Spleen (tissue), 11 donors: ENCODE results near the gene MYO3B. TPM values are rescaled to one million over a fixed set of nuclear protein-coding genes. Genes with fewer than 3 reads are reported as not detected.

Source experiments
- DNase-seq: peaks from one replicate; pipeline ENCODE4 v3.0.0-alpha.2; 2020
- H3K27ac ChIP-seq, 8 donors: fragments of 200-600 bp; sonication (generic) in 7 of 8; 1 replicate in 4 of 8; 2 replicates in 4 of 8; pipeline versions ENCODE4 v1.5.0 to v1.8.0; 2016 to 2021; ENCODE audit warnings: inconsistent platforms in 4 of 8, mild to moderate bottlenecking in 4 of 8, moderate library complexity in 1 of 8
- H3K27me3 ChIP-seq, 7 donors: fragments of 200-600 bp; sonication (generic) in 6 of 7; replicated peaks in 1 of 7; 1 replicate in 4 of 7; 2 replicates in 3 of 7; pipeline versions ENCODE4 v1.5.0 to v1.8.0; 2016 to 2021; ENCODE audit warnings: inconsistent platforms in 3 of 7, mild to moderate bottlenecking in 1 of 7
- H3K36me3 ChIP-seq, 6 donors: fragments of 200-600 bp; sonication (generic) in 5 of 6; 1 replicate in 4 of 6; 2 replicates in 2 of 6; pipeline versions ENCODE4 v1.5.0 to v1.8.0; 2016 to 2021; ENCODE audit warnings: inconsistent platforms in 2 of 6
- H3K4me1 ChIP-seq, 6 donors: fragments of 200-600 bp; sonication (generic) in 5 of 6; 1 replicate in 3 of 6; 2 replicates in 3 of 6; pipeline versions ENCODE4 v1.5.0 to v1.8.0; 2016 to 2021; ENCODE audit warnings: inconsistent platforms in 3 of 6
- H3K4me3 ChIP-seq, 8 donors: fragments of 200-600 bp; sonication (generic) in 7 of 8; 1 replicate in 4 of 8; 2 replicates in 4 of 8; pipeline versions ENCODE4 v1.5.0 to v1.8.0; 2016 to 2021; ENCODE audit warnings: inconsistent platforms in 4 of 8, mild to moderate bottlenecking in 4 of 8, moderate library complexity in 2 of 8
- H3K9me3 ChIP-seq, 8 donors: fragments of 200-600 bp; sonication (generic) in 7 of 8; 1 replicate in 4 of 8; 2 replicates in 4 of 8; pipeline versions ENCODE4 v1.5.0 to v1.8.0; 2016 to 2021; ENCODE audit warnings: inconsistent platforms in 4 of 8
- POLR2A ChIP-seq, 3 donors: fragments of 450-650 bp; IDR thresholded peaks; one replicate each; pipeline ENCODE4 v1.5.1; 2017; ENCODE audit warnings: antibody characterized with exemption in 3 of 3, mild to moderate bottlenecking in 1 of 3
- POLR2AphosphoS5 ChIP-seq, 3 donors: sonication (generic); formaldehyde crosslinking; IDR thresholded peaks; one replicate each; pipeline ENCODE4 v1.5.1; 2017; ENCODE audit warnings: antibody characterized with exemption in 3 of 3
- WGBS, 5 donors: extraction: QIAGEN DNeasy Blood & Tissue Kit in 3 of 5; methylation state at CpG; one replicate each; pipeline versions ENCODE4 v1.1.5 to v1.1.7; 2013 to 2018; 5-methylcytosine and 5-hydroxymethylcytosine counted together
- intact Hi-C: fragments of 100-400 bp; cut with DNase I; formaldehyde crosslinking; loops from one replicate; pipeline ENCODE4 v1.15.0; 2023; ENCODE audit warnings: low total_unique reads
- polyA plus RNA-seq, 3 donors: library from polyadenylated mRNA; stranded (reverse); fragments of 200-250 nt; gene quantifications; one replicate each; pipeline ENCODE4 v1.2.1, GENCODE V29; 2013
- total RNA-seq, 7 donors: library from RNA; depleted of rRNA in 3 of 7; stranded (reverse); fragments of >200 nt in 3 of 7; fragmentation: NEBNext Ultra II Directional in 4 of 7; extraction: Animal tissue kit (Norgen Biotek cat#: 25700) in 4 of 7; gene quantifications; one replicate each; pipeline versions ENCODE4 v1.1.0 to v1.2.1, GENCODE V29; 2016 to 2021
- TF ChIP-seq, protein P1 (sequence below), 11 experiments: fragments of 200-600 bp in 7 of 11; fragments of 450-650 bp in 4 of 11; sonication (generic) in 4 of 11; IDR thresholded peaks in 8 of 11; conservative IDR thresholded peaks in 3 of 11; 1 replicate in 7 of 11; 2 replicates in 4 of 11; pipeline versions ENCODE4 v1.4.0 to v1.8.0; 2016 to 2021; ENCODE audit warnings: antibody characterized with exemption in 11 of 11, inconsistent platforms in 4 of 11, mild to moderate bottlenecking in 1 of 11
- donor health status: healthy with polysubstance abuse.
- donor health status: DM: no; HTN: no; CAD: no; lungs with moderate emphysema.
- donor health status: DM: no; HTN: no; CAD: no.
- donor health status: Bipolar disorder and iron deficiency.
- donor health status: healthy.
- donor health status: DM: no; HTN: no; CAD: no.
- donor health status: DM: yes; HTN: yes; CAD: no.

The MYO3B gene
- total and polyA plus RNA-seq, 10 donors = 0.03 to 2.0 (median 0.58) TPM; not detected in 4

DNA sequence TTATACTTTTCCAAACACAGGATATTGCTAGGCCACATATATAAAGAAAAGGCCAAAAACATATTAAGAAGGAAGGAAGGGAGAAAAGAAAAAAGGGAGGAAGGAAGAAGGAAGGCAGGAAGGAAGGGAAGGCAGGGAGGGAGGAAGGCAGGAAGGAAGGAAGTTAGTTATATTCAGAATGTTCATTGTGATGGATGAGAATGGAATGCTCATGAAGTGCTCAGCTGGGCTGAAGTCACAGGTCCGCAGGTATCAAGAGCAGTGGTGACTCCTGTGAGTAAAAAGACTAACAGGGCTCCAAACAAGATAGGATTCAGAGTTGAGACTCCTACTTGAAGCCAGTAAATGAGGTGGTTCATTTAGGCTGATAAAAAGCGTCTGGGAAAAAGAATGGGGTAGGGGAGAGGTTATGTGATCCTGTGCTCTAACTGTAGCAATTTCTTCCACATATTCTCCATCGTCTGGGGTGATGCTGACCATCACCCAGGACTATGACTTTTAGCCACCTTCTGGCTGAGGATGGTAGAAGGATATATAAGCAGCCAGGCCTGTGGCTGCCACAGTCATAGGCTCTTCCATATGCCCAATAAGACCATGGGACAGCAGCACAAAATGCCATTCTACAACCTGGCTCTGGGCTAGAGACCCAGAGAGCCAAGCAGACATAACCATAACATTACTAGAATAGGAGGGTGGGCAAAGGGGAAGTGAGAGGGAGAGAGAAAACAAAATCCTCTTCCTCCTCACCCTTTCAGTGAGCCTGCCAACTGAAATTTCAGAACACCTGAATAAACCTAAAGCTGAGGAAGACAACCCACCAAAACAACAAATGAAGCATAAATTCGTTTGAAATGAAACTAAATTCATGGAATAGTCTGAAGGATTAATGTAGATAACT, 173.2 kb downstream of the MYO3B start:
- Histone ChIP-seq H3K27ac (no peak overlapping the region), H3K36me3 (no peaks in the 10 kb centered on the region), H3K4me1 (no peaks in the 10 kb centered on the region), H3K9me3 (no peaks in the 10 kb centered on the region), H3K27me3 (no peaks in the 10 kb centered on the region), H3K4me3 (no peak overlapping the region)
- intact Hi-C loops = no loop called here
- TF ChIP-seq POLR2A (IDR thresholded peaks at IDR 0.05) (no peak), POLR2AphosphoS5 (IDR thresholded peaks at IDR 0.05) (no peak)
- TF ChIP-seq, protein P1, sequence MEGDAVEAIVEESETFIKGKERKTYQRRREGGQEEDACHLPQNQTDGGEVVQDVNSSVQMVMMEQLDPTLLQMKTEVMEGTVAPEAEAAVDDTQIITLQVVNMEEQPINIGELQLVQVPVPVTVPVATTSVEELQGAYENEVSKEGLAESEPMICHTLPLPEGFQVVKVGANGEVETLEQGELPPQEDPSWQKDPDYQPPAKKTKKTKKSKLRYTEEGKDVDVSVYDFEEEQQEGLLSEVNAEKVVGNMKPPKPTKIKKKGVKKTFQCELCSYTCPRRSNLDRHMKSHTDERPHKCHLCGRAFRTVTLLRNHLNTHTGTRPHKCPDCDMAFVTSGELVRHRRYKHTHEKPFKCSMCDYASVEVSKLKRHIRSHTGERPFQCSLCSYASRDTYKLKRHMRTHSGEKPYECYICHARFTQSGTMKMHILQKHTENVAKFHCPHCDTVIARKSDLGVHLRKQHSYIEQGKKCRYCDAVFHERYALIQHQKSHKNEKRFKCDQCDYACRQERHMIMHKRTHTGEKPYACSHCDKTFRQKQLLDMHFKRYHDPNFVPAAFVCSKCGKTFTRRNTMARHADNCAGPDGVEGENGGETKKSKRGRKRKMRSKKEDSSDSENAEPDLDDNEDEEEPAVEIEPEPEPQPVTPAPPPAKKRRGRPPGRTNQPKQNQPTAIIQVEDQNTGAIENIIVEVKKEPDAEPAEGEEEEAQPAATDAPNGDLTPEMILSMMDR (IDR thresholded peaks at IDR 0.05 in 8 of 11, conservative IDR thresholded peaks at IDR 0.05 in 3 of 11) = no peak
- WGBS, 5 donors = 69 to 76% (median 71%) methylated on average over 4 of the region's 4 CpGs
- no peak for DNase-seq

DNA sequence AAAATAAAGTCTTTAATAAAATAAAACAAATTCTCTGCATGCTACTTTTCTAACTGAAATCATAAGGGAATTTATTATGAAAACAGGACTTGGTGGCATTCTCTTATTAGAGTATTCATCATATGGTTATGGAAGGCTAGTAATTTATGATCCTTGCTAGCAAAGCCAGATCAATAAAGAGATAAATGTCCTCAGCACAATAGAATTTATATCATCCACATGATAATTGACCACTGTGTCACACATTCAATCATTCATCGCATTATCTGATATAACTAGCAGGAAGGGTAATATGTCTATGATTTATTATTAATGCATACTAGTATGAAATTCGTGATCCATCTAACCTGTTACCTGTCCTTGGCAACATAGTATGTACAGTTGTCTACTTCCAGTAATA, 175.8 kb downstream of the MYO3B start:
- Histone ChIP-seq H3K4me1 (no peaks in the 10 kb centered on the region), H3K9me3 (no peaks in the 10 kb centered on the region), H3K27ac (no peak overlapping the region), H3K36me3 (no peaks in the 10 kb centered on the region), H3K27me3 (no peaks in the 10 kb centered on the region), H3K4me3 (no peak overlapping the region)
- intact Hi-C loops = no loop called here
- no peak for DNase-seq
- whole genome bisulfite sequencing, 5 donors = 72 to 86% (median 84%) methylated on average over 2 of the region's 2 CpGs
- TF ChIP-seq, protein P1 (IDR thresholded peaks at IDR 0.05 in 8 of 11, conservative IDR thresholded peaks at IDR 0.05 in 3 of 11) = no peak
- TF ChIP-seq POLR2A (IDR thresholded peaks at IDR 0.05) = no peak

DNA sequence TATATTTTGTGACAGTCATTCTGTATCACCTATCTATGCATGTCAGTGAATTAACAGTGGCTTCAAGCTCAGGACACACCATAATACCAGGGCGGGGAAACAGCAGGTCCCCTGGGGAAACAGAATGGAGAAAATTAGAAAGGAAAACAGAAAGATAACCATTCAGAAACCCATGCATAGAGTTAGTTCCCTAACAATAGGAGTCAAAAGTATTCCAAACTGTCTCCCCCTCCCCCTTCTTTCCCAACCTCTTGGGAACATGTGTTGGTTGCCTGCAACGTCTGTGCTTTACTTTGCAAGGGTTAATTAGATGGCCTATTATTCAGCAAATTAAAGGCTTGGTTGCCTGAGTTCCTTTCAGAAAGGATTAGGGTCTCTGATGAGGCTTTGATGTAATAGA, 176.4 kb downstream of the MYO3B start:
- 40 to 53% (median 42%) methylated on average over 2 of the region's 2 CpGs for WGBS, 5 donors
- Histone ChIP-seq H3K27ac (no peak overlapping the region), H3K36me3 (no peaks in the 10 kb centered on the region), H3K27me3 (no peaks in the 10 kb centered on the region), H3K4me3 (no peak overlapping the region), H3K9me3 (no peaks in the 10 kb centered on the region), H3K4me1 (no peaks in the 10 kb centered on the region)
- TF ChIP-seq POLR2AphosphoS5 (IDR thresholded peaks at IDR 0.05) (no peak), POLR2A (IDR thresholded peaks at IDR 0.05) (no peak)
- TF ChIP-seq, protein P1 (IDR thresholded peaks at IDR 0.05 in 8 of 11, conservative IDR thresholded peaks at IDR 0.05 in 3 of 11) = no peak
- intact Hi-C loops = no loop called here
- DNase-seq = no peak

DNA sequence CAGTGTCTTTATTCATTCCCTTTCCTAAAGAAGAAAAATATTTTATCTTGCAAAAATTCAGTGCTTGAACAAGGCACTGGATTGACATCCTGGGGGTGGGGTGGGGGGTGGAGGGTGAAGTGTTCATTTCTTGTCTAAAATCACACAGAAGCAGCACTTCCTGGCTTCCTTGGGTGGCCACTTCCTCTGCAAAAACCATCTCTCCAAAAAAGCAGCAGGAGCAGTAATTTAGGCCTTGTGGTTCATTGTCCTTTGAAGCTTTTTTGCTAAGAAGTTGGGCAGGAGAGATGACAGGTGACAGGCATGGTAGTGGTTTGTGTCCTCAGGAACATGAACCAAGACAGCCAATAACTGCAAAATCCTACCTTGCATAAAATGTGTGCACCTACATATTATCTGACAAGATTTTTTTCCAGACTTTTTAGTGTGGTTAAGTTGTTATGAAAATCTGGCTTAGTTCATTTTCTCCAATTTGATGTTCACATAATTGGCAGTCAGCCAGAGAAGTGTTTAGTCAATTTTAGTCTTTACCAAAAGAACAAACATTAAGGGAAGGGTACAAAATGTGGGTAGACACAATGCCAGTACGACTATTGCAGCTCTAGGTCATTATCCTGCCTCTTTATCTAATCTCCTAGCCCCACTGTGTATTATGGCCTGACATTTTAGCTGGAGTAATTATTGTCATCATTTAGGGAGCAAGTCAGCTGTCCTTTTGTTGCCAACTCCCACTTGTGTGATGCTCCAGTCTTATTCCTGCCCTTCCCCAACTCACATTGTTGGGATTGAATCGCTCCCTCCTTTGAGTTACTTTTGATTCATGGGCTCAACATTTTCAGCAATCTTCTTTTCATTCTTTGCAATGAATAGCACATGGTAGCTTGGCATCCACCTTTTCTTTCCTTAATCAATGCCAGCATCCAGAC, 177.2 kb downstream of the MYO3B start:
- intact Hi-C loops = no loop called here
- Histone ChIP-seq H3K4me1 (no peaks in the 10 kb centered on the region), H3K36me3 (no peaks in the 10 kb centered on the region), H3K4me3 (no peak overlapping the region), H3K27me3 (no peaks in the 10 kb centered on the region), H3K9me3 (no peaks in the 10 kb centered on the region), H3K27ac (no peak overlapping the region)
- TF ChIP-seq POLR2A (IDR thresholded peaks at IDR 0.05) (no peak), POLR2AphosphoS5 (IDR thresholded peaks at IDR 0.05) (no peak)
- TF ChIP-seq, protein P1 (IDR thresholded peaks at IDR 0.05 in 8 of 11, conservative IDR thresholded peaks at IDR 0.05 in 3 of 11) = no peak
- WGBS, 5 donors = 57 to 70% (median 61%) methylated on average over 2 of the region's 2 CpGs
- no peak for DNase-seq
